ENCODE data around the gene CTSH.
"Not testable (repeated sequence)": the region's sequence is repeated elsewhere in the genome, so short reads cannot be mapped to it uniquely, and the experiment has no call there.

CTSH gene

GRCh38 chr15:78938658-78939488, 6.0 kb downstream of the CTSH start:
- DNase-seq: no peak

- no peak for DNase-seq
Measured at GRCh38 chr15:78937132-78937739, 7.6 kb downstream of the CTSH start.

GRCh38 chr15:78934655-78935023, 10.2 kb downstream of the CTSH start:
- DNase-seq: no peak

GRCh38 chr15:78933823-78934654, 10.8 kb downstream of the CTSH start:
- DNase-seq: no peak

- DNase-seq: no peak
Measured at GRCh38 chr15:78933187-78933822, 11.5 kb downstream of the CTSH start.

GRCh38 chr15:78932258-78932808, 12.5 kb downstream of the CTSH start:
- DNase-seq: no peak

- DNase-seq: no peak
Measured at GRCh38 chr15:78931439-78932257, 13.2 kb downstream of the CTSH start.

- no peak for DNase-seq
Measured at GRCh38 chr15:78930577-78931388, 14.1 kb downstream of the CTSH start.

GRCh38 chr15:78929536-78930264, 15.1 kb downstream of the CTSH start:
- DNase-seq: no peak

GRCh38 chr15:78928616-78929093, 16.2 kb downstream of the CTSH start:
- no peak for DNase-seq

GRCh38 chr15:78928176-78928575, 16.7 kb downstream of the CTSH start:
- not testable (repeated sequence) for DNase-seq

- no peak for DNase-seq
Measured at GRCh38 chr15:78927077-78927790, 17.6 kb downstream of the CTSH start.

GRCh38 chr15:78925956-78926743, 18.7 kb downstream of the CTSH start:
- DNase-seq: no peak

GRCh38 chr15:78925076-78925624, 19.7 kb downstream of the CTSH start:
- no peak for DNase-seq

GRCh38 chr15:78923480-78924360, 21.1 kb downstream of the CTSH start:
- DNase-seq: no peak

- DNase-seq: no peak
Measured at GRCh38 chr15:78923015-78923414, 21.8 kb downstream of the CTSH start.

GRCh38 chr15:78922527-78922926, 22.3 kb downstream of the CTSH start:
- DNase-seq: no peak

All from effector CD8-positive, alpha-beta T cell (primary cell).